Thyroid gland (tissue), 4 donors: ENCODE measurements around the gene SH3GL1. TPM values are rescaled to one million over a fixed set of nuclear protein-coding genes. Genes with fewer than 3 reads are reported as not detected.

Source experiments
- DNase-seq, 2 donors: peaks; one replicate each; pipeline ENCODE4 v3.0.0-alpha.2; 2019
- H3K27ac ChIP-seq, 3 donors: fragments of 200-600 bp; sonication (generic); 1 replicate in 2 of 3; 2 replicates in 1 of 3; pipeline ENCODE4 v1.5.1; 2016 to 2019; ENCODE audit warnings: mild to moderate bottlenecking in 1 of 3, moderate library complexity in 1 of 3
- H3K27me3 ChIP-seq: fragments of 200-600 bp; sonication (generic); one replicate; pipeline ENCODE4 v1.5.1; 2019
- H3K36me3 ChIP-seq, 2 donors: fragments of 200-600 bp; sonication (generic); one replicate each; pipeline ENCODE4 v1.5.1; 2016 to 2019
- H3K4me1 ChIP-seq, 2 donors: fragments of 200-600 bp; sonication (generic); one replicate each; pipeline ENCODE4 v1.5.1; 2017 to 2019
- H3K4me3 ChIP-seq, 3 donors: fragments of 200-600 bp; sonication (generic); replicated peaks in 1 of 3; 1 replicate in 2 of 3; 2 replicates in 1 of 3; pipeline ENCODE4 v1.5.1; 2016; ENCODE audit warnings: mild to moderate bottlenecking in 1 of 3
- H3K9me3 ChIP-seq: fragments of 200-600 bp; sonication (generic); one replicate; pipeline ENCODE4 v1.5.1; 2017
- CTCF ChIP-seq, 6 experiments: fragments of 200-600 bp in 3 of 6; fragments of 450-650 bp in 3 of 6; sonication (generic) in 3 of 6; IDR thresholded peaks; one replicate each; pipeline ENCODE4 v1.5.1; 2016 to 2019; ENCODE audit warnings: antibody characterized with exemption in 6 of 6, mild to moderate bottlenecking in 2 of 6, inconsistent platforms in 1 of 6, moderate library complexity in 1 of 6
- POLR2A ChIP-seq, 2 donors: fragments of 450-650 bp; IDR thresholded peaks; one replicate each; pipeline ENCODE4 v1.6.1; 2017; ENCODE audit warnings: antibody characterized with exemption in 2 of 2, mild to moderate bottlenecking in 2 of 2, moderate library complexity in 1 of 2
- WGBS, 2 donors: methylation state at CpG; one replicate each; pipeline ENCODE4 v1.1.5; 2017; 5-methylcytosine and 5-hydroxymethylcytosine counted together
- intact Hi-C: fragments of 100-400 bp; cut with DNase I; formaldehyde crosslinking; loops from one replicate; pipeline ENCODE4 v1.15.1; 2023
- total RNA-seq, 4 donors: library from RNA; depleted of rRNA; stranded (reverse); fragments of >200 nt; gene quantifications; one replicate each; pipeline ENCODE4 v1.2.3, GENCODE V29; 2016

The SH3GL1 gene
- total RNA-seq, 4 donors from 2014 or later, result 33.1 to 42.4 (median 36.7) TPM

- H3K27me3 ChIP-seq, result no peaks in the 10 kb centered on the region
- TF ChIP-seq CTCF (IDR thresholded peaks at IDR 0.05), result no peak
- TF ChIP-seq POLR2A (IDR thresholded peaks at IDR 0.05), result no peak
- intact Hi-C loops, result no loop called here
These were observed 37.4 kb downstream of the SH3GL1 start for GRCh38 chr19:4362831-4363545.

GRCh38 chr19:4362101-4362828 is 38.1 kb downstream of the SH3GL1 start:
- H3K27ac ChIP-seq, result no peak overlapping the region
- WGBS, 2 donors, result 90 to 92% methylated on average over 19 to 28 of the region's 32 CpGs
- intact Hi-C loops, result no loop called here

More at GRCh38 chr19:4362831-4363545, 37.4 kb downstream of the SH3GL1 start:
- H3K36me3 ChIP-seq, result peaks cover 60 to 63% of the 10 kb centered on the region in 2 donors
- peaks cover 4% of the 10 kb centered on the region in 2 donors for H3K4me1 ChIP-seq
- WGBS, 2 donors, result 70 to 85% methylated on average over 5 to 9 of the region's 22 CpGs
- no peaks in the 10 kb centered on the region for H3K9me3 ChIP-seq
- no peak for DNase-seq
- H3K4me3 ChIP-seq, result no peak overlapping the region
- no peak overlapping the region for H3K27ac ChIP-seq

GRCh38 chr19:4361152-4362046 is 38.9 kb downstream of the SH3GL1 start:
- Histone ChIP-seq H3K9me3 (no peaks in the 10 kb centered on the region), H3K27ac (no peak overlapping the region), H3K4me1 (no peaks in the 10 kb centered on the region), H3K36me3 (peaks cover 60 to 63% of the 10 kb centered on the region in 2 donors), H3K27me3 (no peaks in the 10 kb centered on the region), H3K4me3 (no peak overlapping the region)
- intact Hi-C loops, result no loop called here
- no peak for DNase-seq
- 90 to 94% methylated on average over 35 to 37 of the region's 50 CpGs for WGBS, 2 donors
- TF ChIP-seq POLR2A (IDR thresholded peaks at IDR 0.05), result no peak
- no peak for TF ChIP-seq CTCF (IDR thresholded peaks at IDR 0.05)

More at GRCh38 chr19:4362101-4362828, 38.1 kb downstream of the SH3GL1 start:
- Histone ChIP-seq H3K27me3 (no peaks in the 10 kb centered on the region), H3K9me3 (no peaks in the 10 kb centered on the region), H3K4me1 (no peaks in the 10 kb centered on the region), H3K36me3 (peaks cover 60 to 63% of the 10 kb centered on the region in 2 donors), H3K4me3 (no peak overlapping the region)
- no peak for DNase-seq
- no peak for TF ChIP-seq CTCF (IDR thresholded peaks at IDR 0.05)
- no peak for TF ChIP-seq POLR2A (IDR thresholded peaks at IDR 0.05)

- WGBS, 2 donors, result 81 to 94% methylated on average over 8 to 12 of the region's 12 CpGs
- Histone ChIP-seq H3K4me1 (no peaks in the 10 kb centered on the region), H3K4me3 (no peak overlapping the region), H3K27ac (no peak overlapping the region), H3K9me3 (no peaks in the 10 kb centered on the region), H3K36me3 (peaks cover 54 to 59% of the 10 kb centered on the region in 2 donors), H3K27me3 (no peaks in the 10 kb centered on the region)
- intact Hi-C loops, result no loop called here
- DNase-seq, result no peak
- no peak for TF ChIP-seq CTCF (IDR thresholded peaks at IDR 0.05)
- TF ChIP-seq POLR2A (IDR thresholded peaks at IDR 0.05), result no peak
These were observed 39.7 kb downstream of the SH3GL1 start for GRCh38 chr19:4360641-4361151.
